ENCODE data around the gene BRWD1.

BRWD1 gene

DNA sequence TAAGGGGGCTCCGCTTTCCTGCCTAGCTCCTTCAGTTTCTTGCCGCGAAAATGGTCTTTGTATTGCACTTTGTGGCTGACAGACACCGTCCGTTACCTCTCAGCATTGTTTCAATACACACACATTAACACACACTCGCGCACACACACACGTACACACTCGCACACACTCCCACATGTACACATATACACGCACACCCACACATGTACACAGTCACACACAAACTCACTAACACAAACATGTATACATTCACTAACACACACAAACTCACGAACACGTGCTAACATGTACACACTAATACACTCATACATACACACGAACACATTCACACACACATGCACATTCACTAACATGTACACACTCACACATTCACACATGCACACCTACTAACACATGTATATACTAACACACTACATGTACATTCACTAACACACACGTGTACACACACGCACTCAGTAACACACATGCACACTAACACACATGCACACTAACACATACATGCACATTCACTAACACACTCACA lies 179.1 kb downstream of the BRWD1 start:
- DNase-seq (ENCODE audit: low spot score) = no peak
